ENCODE results near the gene CATSPERZ.
A peak's percentile ranks its signal among the peaks of the same experiment; 100 is the strongest.

The CATSPERZ gene

DNA sequence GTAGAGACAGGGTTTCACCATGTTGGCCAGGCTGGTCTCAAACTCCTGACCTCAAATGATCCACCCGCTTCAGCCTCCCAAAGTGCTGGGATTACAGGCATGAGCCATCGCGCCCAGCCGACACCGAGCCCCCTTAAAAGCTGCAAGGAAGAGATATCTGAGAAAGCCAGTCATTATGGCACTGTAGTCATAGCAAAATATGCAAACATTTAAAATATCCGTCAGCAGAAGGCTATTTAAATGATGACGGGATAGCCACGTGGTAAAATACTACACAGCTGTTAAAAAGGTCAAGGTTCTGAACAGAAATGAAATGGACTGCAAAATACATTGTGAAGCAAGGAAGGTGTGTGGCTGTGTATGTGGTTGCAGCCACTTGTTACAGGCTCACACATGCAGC lies 33.4 kb downstream of the CATSPERZ start:
- H3K4me3 ChIP-seq (ENCODE audit: low read depth, low read length): no peak overlapping the region

GRCh38 chr11:64334764-64335735 lies 34.9 kb downstream of the CATSPERZ start:
- peak; percentile 58 for DNase-seq (ENCODE audit: low read depth, low spot score)
- ChIA-PET POLR2A (no interaction called here), CTCF (interaction anchor here (0.6 to 21.8 kb wide), 5 partner anchors 12 to 318 kb away, joined by 3 to 414 read pairs (median 20); partner anchors contain the start of gene RPS6KA4)
- H3K4me3 ChIP-seq (ENCODE audit: low read depth, low read length): no peak overlapping the region
- TF ChIP-seq CTCF (IDR thresholded peaks at IDR 0.05; ENCODE audit: insufficient read depth, low read length, missing control alignments): no peak

More for the DNA sequence above, 33.4 kb downstream of the CATSPERZ start:
- ChIA-PET POLR2A (no interaction called here), CTCF (interaction anchor here (2.6 to 21.8 kb wide), 5 partner anchors 11 to 129 kb away, joined by 15 to 414 read pairs (median 25); partner anchors contain the start of genes CATSPERZ, ESRRA, PRDX5 and RPS6KA4)
- DNase-seq (ENCODE audit: low read depth, low spot score): no peak
- TF ChIP-seq CTCF (IDR thresholded peaks at IDR 0.05; ENCODE audit: insufficient read depth, low read length, missing control alignments): no peak

DNA sequence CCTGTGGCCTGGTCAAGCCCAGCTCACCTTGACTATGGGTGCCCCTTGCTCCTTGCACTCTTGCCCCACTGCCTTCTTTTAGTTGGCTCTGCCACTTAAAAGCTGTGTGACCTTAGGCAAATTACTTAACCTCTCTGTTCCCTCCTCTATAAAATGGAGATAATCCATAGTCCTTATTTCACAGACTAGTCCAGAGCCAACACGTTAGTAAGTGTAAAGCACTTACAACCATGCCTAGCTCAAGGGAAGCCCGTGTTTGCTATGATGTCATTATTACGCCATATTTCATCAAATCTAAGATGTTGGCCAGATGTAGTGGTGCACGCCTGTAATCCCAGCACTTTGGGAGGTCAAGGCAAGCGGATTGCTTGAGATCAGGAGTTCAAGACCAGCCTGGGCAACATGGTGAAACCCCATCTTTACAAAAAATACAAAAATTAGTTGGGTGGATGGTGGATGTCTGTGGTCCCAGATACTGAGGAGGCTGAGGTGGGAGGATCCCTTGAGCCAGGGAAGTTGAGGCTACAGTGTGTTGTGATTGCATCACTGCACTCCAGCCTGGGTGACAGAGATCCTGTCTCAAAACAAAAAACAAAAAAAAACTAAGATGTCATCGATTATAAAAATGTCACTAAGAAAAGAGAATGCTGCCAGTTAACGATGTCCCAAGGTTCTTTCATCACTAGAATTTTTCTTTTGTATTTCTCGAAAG lies 37.5 kb downstream of the CATSPERZ start:
- POLR2A ChIA-PET: no interaction called here
- no peak overlapping the region for H3K4me3 ChIP-seq (ENCODE audit: low read depth, low read length)
- CTCF ChIA-PET: interaction anchor here (1.5 to 21.8 kb wide), 4 partner anchors 13 to 37 kb away, joined by 4 to 414 read pairs (median 14); partner anchors contain the start of genes PRDX5, RPS6KA4 and TRMT112
- no peak for TF ChIP-seq CTCF (IDR thresholded peaks at IDR 0.05; ENCODE audit: insufficient read depth, low read length, missing control alignments)
- no peak for DNase-seq (ENCODE audit: low read depth, low spot score)

DNA sequence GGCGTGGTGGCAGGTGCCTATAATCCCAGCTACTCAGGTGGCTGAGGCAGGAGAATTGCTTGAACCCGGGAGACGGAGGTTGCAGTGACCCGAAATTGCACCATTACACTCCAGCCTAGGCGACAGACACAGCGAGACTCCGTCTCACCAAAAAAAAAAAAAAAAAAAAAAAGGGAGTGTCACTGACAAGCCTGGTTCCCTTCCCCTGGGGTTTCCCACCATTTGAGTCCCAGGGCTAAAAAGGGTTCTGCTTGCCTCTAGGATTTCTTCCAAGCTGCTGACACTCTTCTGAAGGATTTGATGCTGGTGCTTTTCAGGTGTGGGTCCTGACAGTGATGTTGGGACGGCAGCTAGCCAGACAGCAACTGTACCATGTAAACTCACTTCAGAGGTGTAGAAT lies 38.6 kb downstream of the CATSPERZ start:
- no peak for TF ChIP-seq CTCF (IDR thresholded peaks at IDR 0.05; ENCODE audit: insufficient read depth, low read length, missing control alignments)
- ChIA-PET CTCF (interaction anchor here (1.5 to 21.8 kb wide), 4 partner anchors 12 to 38 kb away, joined by 4 to 414 read pairs (median 14); partner anchors contain the start of genes PRDX5, RPS6KA4 and TRMT112), POLR2A (no interaction called here)
- no peak overlapping the region for H3K4me3 ChIP-seq (ENCODE audit: low read depth, low read length)
- no peak for DNase-seq (ENCODE audit: low read depth, low spot score)

DNA sequence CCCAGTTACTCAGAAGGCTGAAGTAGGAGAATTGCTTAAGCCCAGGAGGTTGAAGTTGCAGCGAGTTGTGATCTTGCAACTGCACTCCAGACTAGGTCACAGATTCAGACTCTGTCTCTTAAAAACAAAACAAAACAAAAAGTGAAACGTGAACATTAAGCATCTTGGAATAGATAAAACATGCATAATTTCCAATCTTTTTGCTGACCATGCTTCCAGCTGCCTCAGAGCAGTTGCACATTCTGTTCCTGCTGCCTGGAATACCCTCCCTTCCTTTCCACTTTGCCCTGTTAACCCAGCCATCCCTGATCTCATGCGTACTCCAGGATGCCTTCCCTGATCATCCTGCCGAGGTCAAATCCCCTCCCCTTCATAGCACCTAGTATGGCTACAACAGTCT lies 39.1 kb downstream of the CATSPERZ start:
- ChIA-PET POLR2A (interaction anchor here (0.6 kb wide), 1 partner anchor 76 kb away, joined by 3 read pairs; no protein-coding TSS in a partner anchor), CTCF (interaction anchor here (1.5 to 21.8 kb wide), 3 partner anchors 12 to 39 kb away, joined by 4 to 414 read pairs (median 20); partner anchors contain the start of gene RPS6KA4)
- no peak overlapping the region for H3K4me3 ChIP-seq (ENCODE audit: low read depth, low read length)
- DNase-seq (ENCODE audit: low read depth, low spot score): no peak
- TF ChIP-seq CTCF (IDR thresholded peaks at IDR 0.05; ENCODE audit: insufficient read depth, low read length, missing control alignments): no peak

Measured in AG04449 (cell line).